ENCODE data around the gene LRCH1. TPM values are rescaled to one million over a fixed set of nuclear protein-coding genes. Genes with fewer than 3 reads are reported as not detected.

The LRCH1 gene
- total RNA-seq, 1 experiment from 2014 or later: 5.3 TPM

DNA sequence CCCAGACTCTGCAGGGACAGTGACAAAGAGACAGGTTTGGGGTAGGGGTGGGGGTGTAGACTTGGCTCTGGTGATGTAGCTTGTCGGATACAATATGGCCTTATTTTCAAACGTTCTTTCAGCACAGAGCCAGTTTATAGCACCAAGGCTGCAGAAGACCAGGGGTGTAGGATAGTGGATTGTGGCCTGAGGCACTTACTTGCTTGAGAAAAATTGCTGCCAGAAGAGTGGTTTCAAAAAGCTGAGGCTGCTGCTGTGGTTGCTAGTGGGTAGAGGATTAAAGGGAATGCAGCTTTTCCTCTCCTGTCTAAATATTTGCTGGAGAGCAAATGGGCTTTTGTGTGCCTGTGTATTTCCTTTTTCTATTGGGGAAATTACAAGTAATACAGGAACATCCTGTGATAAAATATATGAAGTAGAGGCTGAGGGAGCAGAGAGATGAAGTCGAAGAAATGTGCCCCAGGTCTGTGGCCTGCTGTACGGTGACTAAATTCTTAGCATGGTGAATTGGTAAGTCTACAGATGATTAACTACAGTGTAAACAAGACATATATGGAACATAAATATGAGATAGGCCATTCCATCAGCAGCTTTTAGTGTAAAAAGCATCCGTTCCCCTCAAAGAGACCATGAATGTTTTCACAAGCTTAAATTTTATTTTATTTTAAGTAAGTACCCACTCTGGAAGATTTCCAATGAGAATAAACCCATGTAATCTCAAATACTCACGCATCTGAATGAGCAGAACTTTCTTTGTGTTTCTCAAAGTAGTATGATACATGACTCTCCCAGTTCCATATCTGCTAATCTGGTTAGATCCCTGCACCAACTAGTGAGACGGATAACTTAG lies 112.9 kb downstream of the LRCH1 start:
- no peak for DNase-seq (ENCODE audit: low read depth)

DNA sequence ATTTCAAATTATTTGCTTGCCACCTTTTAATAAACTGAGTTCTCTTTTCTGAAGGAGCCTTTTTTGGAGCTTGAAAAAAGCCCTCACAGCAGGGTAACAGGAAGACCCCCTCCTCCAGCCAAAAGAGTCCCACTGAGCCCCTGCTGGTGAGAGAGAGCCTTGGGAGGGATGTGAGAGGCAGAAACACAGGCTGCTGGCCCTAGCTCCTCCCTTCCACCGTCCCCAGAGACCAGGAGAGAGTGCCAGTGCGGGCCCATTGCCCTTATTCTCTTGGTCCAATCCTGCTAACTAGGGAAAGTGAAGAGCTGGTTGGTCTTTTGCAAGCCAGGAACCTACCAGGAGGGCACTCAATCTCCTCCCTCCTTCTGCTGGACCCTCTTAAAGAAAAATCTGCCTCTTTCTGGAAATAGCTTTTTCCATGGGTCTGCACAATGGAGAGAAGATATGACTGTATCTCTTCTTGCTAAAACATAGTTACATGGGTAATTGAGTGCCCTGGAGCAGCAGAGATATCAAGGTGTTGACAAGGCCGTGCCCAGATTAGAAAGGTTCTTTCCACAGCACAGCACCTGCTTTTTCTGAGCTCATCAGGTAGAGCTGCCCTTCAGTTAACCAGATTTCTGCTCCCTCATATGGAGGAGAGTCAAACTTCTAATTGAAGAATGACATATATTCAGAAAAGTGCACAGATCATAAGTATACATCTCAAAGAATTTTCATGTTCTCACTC lies 113.9 kb downstream of the LRCH1 start:
- DNase-seq (ENCODE audit: low read depth): no peak

DNA sequence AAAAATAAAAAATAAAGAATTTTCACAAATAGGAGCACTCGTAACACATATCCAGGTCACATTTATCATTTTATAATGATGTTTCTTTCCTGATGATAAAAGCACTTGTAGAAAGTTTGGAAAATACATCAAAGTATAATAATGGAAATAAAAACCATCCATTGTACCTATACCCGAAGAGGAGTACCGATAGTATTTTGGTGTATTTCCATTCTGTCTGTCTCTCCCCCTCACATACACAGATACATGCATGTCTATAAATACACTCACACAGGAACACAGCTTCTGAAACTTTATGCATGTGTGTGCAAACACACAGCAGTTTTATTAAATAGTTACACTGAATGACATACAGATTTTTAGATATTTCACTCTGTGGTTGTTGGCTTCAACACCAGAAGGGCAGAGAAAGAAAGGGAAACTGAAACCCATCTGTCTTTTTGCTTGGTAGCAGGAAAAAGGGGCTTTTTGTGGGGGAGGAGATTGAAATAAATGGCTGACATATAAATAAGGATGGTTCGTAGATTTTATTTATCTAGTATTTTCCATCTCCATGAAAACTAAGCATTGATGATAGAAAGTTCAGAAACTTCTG lies 114.8 kb downstream of the LRCH1 start:
- peak; percentile 12 for DNase-seq (ENCODE audit: low read depth)

GRCh38 chr13:46668302-46668720 lies 115.3 kb downstream of the LRCH1 start:
- peak; percentile 84 for DNase-seq (ENCODE audit: low read depth)

- no peak for DNase-seq (ENCODE audit: low read depth)
These were observed 116.1 kb downstream of the LRCH1 start for GRCh38 chr13:46668931-46669525.

- no peak for DNase-seq (ENCODE audit: low read depth)
These were observed 119.5 kb downstream of the LRCH1 start for GRCh38 chr13:46672338-46673090.

DNA sequence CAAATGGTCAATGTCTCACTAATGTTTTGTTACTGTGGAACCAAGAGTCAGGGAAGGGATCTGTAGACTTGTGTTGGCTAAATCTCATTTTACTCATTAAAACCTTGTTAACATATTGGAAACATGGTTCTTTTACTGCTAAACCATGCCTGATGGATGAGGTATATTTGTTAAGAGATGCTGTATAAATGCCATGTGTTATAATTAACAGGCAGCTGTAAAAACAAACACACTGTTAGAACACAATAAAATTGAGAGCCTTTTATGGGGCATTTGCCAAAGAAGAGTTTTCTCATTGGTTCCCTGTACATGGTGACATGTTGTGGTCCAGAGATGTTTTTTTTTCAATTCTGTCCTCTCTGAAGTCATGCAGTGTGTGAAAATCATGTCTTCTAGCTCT lies 122.0 kb downstream of the LRCH1 start:
- DNase-seq (ENCODE audit: low read depth): peak; percentile 81

GRCh38 chr13:46676378-46676725 lies 123.4 kb downstream of the LRCH1 start:
- DNase-seq (ENCODE audit: low read depth): no peak

DNA sequence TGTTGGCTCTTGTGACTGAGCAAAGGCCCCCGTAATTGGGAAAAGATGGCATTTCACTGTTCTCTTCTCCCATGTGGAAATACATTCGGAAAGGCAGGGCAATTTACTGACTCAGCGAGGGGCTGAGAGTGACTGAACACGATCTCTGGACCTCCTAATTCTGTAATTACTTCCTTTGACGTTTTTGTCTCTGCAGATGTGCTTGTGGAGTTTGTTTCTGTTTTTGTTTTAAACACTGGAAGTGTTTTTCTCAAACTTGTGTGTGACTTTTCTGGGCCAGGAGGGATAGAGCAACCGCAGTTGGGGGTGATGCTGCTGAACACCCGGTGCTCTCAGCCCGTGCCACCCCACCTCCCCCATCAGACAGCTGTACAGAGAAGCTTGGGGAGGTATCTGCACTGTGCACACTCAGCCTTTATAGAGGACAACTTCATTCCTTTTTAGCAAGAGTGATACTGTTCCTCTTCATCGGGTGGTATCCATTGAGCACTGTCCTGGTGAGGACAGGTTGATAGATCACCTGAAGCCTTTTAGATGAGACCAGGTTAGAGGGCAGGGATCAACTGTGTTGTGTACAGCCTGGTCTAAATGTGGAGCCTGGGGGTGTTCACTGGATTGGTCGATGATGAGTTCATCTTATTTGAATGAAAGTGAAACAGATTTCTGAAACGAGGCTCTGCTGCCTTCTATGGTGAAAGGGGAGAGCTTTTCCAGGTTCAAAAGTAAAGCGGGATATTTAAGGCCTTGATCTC lies 126.6 kb downstream of the LRCH1 start:
- DNase-seq (ENCODE audit: low read depth): peak; percentile 73

DNA sequence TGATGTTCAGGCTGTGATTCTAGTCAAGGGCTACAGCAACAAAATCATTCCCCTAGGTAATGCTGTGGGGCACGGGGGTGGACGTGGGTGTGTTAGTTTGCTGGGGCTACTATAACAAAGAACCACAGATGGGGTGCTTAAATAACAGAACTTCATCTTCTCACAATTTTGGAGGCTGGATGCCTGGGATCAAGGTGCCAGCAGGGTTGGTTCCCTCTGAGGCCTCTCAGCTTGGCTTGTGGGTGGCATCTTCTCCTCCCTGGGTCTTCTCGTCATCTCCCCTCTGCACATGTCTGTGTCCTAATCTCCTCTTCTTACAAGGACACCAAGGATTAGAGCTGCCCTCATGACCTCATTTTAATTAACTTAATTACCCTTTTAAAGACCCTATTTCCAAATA lies 129.0 kb downstream of the LRCH1 start:
- no peak for DNase-seq (ENCODE audit: low read depth)

DNA sequence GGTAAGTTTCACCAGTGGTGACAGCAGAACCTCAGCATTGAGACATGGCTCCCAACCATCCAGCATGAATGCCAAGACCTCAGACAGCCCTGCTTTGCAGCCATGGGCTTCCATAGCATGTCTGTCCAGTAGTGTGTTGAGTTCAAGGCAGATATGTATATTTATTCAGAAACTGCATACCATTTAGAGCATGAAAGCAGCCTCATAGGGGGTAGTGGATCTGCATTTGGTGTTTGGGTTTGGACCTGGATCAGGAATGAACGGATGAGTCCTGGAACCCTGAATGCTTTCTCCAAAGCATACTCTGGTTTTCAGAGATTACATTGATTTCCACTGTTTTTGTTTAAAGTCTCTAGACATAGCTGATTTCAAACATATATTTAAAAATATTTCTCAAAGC lies 129.7 kb downstream of the LRCH1 start:
- no peak for DNase-seq (ENCODE audit: low read depth)

- peak; percentile 54 for DNase-seq (ENCODE audit: low read depth)
These were observed 130.8 kb downstream of the LRCH1 start for GRCh38 chr13:46683676-46684260.

DNA sequence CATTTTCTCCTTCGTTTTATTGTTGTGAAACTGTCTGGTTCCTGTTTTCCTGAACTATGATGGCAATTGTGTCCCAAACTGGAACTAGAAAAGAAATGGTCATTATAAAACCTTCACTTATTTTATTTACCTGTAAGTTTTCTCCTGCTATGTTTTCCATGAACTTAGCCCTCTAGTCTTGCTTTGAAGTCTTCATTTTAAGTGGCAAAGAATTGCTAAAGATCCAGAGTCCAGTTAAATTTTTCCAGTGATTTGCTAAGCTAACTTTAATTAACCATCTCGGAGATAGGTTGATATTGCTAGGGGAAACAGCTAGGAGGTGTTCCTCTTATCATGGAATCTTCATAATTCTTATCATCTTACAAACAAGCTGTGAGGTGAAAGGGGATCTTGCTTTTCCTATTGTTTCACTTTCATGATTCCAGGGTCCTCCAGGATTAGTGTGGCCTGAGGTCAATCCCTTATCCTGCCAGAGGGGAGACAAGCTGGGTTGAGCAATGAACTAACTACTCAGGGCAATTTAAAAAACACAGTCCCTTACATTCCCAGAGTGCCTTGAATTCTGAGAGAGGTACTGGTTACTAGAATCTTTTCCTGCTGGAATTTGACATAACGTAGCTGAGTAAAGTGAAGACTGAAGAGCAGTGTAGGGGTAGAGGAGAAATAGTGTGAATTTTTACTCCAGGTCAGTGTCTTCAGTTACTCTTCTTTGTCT lies 131.5 kb downstream of the LRCH1 start:
- peak; percentile 38 for DNase-seq (ENCODE audit: low read depth)

- DNase-seq (ENCODE audit: low read depth): peak; percentile 44
These were observed 132.2 kb downstream of the LRCH1 start for GRCh38 chr13:46685006-46685730.

GRCh38 chr13:46686171-46686570 lies 133.2 kb downstream of the LRCH1 start:
- no peak for DNase-seq (ENCODE audit: low read depth)

DNA sequence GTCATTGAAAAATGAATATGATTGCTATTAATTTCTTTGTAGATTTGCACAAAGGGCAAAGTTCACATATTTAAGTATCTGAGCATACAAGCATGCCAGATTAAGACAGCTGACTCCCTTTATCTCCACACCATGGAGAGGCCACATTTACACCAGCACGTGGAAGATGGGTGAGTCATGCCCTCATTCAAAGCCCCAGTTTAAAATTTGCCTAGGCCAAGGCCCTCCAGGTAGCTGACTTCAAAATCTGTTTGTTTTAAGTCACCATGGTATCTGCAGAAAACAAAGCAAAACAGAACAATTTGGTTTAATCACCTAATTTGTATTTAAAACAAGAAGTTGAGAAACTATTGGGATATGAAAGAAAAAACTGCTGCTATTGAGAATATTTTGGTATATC lies 134.8 kb downstream of the LRCH1 start:
- DNase-seq (ENCODE audit: low read depth): peak; percentile 73

DNA sequence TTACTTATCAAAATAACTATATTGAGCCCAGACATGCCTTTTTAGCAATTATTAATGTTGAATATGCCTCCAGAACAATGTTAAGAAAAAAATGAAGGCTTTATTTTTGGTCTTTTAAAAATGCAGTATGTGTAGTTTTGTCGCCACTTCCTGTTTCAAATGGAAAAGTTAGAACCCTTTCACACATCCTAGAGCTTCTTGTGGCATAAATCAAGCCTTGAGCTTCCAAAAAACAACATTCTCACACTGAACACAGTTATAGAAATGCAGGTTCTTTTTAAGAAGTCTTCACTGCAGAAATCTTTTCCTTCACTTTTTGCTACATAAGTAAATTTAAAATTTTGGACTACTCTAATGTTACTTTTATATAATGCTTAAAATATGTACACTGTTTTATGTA lies 135.3 kb downstream of the LRCH1 start:
- no peak for DNase-seq (ENCODE audit: low read depth)

- DNase-seq (ENCODE audit: low read depth): no peak
These were observed 145.0 kb downstream of the LRCH1 start for GRCh38 chr13:46698014-46698413.

DNA sequence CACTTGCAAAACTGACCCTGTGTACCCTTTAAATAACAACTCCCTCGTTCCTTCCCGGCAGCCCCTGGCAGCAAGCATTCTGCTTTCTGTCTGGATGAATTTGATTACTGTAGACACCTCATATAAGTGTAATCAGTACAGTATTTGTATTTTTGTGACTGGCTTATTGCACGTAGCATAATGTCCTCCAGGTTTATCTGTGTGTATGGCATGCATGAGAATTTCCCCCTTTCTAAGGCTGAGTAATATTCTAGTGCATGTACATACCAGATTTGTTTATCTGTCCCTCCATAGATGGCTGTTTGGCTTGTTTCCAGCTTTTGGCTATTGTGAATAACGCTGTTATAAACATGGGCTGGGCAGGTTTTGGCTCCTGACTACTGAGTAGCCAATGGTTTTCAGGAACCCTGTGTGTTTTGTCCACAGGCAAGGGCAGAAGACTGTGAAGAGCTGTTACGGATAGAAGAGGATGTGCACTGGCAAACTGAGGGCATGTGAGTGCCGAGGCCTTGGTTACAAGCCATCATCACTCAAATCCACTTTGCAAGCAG lies 146.0 kb downstream of the LRCH1 start:
- DNase-seq (ENCODE audit: low read depth): no peak
